ENCODE data around the gene DPYSL4.
"Not testable (repeated sequence)": the region's sequence is repeated elsewhere in the genome, so short reads cannot be mapped to it uniquely, and the experiment has no call there.

The DPYSL4 gene

DNA sequence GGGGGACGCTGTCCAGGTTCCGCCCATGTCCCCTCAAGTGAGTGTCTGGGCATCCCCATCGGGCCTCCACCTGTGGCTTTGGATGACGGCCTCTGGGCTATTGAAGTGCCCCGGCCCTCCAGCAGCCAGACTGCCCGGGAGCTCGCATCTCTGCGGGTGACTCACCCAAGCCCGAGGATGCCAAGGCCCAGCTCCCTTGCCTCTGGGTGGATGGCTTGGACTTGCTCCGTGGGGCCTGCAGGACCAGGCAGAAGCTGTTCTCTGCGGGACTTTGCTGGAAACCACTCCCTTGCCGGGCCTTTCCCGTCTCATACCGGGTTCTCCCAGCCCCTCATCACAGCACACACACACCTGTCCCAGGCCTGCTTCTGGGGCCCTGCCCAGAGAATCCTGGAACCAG, 22.4 kb downstream of the DPYSL4 start:
- no peak for DNase-seq

DNA sequence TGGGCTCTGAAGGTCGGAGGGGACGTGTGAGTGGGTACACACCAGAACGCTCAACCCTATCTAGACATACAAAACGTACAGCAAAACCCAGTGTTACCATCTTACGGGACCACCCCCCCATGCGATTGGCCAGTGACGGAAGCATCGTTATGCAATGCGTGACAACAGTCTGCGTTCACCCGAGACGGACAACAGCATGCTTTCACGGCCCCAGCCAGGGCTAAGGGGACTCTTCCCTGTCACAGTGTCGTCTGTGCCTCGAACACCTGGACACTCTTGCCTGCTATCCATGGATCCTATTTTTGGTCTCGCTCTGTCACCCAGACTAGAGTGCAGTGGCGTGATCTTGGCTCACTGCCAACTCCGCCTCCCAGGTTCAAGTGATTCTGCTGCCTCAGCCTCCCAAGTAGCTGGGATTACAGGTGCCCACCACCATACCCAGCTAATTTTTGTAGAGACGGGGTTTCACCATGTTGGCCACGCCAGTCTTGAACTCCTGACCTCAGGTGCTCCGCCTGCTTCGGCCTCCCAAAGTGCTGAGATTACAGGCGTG, 23.3 kb downstream of the DPYSL4 start:
- DNase-seq, result no peak

- DNase-seq, result no peak
These were observed 24.0 kb downstream of the DPYSL4 start for GRCh38 chr10:132210766-132211165.

DNA sequence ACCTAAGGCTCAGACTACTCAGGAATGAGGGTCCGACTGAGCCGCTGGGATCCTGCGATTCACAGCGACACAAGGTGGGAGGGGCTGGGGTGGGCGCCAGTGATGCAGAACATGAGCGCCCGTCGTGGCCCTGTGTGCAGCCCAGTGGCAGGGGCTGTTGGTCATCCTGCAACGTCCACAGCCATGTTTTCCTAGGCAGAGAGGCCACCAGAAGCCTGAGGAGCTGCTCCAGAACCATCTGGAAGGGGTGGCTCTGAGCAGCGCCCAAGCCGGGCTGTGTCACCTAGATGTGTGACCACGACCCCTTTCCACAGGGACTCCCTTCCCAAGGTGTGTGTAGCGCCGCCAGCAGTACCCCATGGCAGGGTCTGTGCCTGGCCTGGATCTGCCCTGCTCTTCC, 24.5 kb downstream of the DPYSL4 start:
- DNase-seq, result no peak

GRCh38 chr10:132212816-132213215, 26.1 kb downstream of the DPYSL4 start:
- DNase-seq, result no peak

DNA sequence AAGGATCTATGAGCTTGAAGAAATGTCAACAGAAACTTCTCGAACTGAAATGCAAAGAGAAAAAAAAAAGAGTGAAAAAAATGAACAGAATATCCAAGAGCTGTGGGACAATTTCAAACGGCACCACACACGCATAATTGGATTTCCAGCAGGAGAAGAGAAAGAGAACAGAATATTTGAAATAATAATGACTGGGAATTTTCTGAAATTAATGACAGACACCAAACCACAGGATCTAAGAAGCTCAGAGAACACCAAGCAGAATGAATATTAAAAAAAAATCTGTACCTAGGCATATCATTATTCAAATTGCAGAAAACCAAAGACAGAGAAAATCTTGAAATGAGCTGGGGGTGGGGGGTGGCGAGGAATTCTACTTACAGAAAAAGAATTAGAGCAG, 27.2 kb downstream of the DPYSL4 start:
- DNase-seq, result no peak

DNA sequence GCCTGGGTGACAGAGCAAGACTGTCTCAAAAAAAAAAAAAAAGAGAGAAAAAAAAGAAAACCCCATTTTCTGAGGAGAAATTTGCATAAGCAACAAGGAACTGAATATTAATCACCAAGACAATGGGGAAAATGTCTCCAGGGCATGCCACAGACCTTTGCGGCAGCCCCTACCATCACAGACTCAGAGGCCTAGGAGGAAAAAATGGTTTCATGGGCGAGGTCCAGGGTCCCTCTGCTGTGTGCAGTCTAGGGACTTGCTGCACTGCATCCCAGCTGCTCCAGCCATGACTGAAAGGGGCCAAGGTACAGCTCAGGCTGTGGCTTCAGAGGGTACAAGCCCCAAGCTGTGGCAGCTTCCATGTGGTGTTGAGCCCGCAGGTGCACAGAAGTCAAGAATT, 29.7 kb downstream of the DPYSL4 start:
- DNase-seq, result not testable (repeated sequence)

DNA sequence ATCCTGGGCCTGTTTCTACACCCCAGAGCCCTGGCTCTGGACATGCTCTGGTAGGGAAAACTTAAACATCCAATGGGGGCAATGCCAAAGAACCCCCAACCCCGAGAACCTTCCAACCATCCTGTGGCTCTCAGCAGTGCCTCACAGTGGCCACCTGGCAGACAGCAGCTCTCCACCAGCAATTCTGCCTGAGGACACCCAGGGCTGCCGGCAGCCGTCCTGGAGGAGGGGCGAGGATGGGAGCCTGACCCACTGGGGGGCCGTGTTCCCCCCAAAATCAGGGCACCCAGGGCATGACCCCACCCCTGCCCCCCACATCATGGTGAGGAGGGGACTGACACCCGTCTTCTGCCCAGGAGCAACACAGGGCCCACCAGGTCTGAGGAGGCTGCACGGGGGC, 32.7 kb downstream of the DPYSL4 start:
- DNase-seq, result no peak

- DNase-seq, result no peak
These were observed 33.3 kb downstream of the DPYSL4 start for GRCh38 chr10:132220061-132220460.

DNA sequence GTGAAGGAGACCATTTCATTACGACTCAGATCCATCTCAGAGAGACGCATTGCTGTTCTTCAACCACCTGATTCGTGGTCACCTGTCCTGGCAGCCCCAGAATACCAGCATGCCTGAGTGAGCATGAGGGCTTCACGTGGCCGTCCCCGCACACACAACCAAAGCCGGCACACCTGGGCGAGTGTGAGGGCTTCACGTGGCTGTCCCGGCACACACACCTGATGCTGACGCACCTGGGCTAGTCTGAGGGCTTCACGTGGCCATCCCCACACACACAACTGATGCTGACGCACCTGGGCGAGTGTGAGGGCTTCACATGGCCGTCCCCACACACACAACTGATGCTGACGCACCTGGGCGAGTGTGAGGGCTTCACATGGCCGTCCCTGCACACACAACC, 34.2 kb downstream of the DPYSL4 start:
- DNase-seq, result not testable (repeated sequence)

DNA sequence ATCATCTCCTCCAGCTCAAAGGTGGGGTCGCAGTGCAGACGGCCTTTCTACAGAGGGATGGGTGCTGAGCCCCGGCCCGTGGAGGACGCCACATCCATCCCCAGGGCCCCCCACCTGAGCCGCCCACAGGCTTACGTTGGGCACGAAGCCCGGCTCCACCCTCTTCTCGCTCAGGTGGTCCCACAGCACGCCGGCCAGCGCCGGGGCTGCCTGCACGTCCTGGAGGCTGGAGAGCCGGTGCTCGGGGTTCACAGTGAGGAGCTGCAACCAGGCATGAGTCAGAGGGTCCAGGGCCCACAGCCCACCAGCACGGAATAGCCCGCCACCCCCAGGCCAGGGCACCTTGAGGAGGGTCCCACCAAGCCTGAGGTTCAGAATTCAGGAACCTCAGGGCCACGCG, 36.0 kb downstream of the DPYSL4 start:
- no peak for DNase-seq

GRCh38 chr10:132223156-132223590, 36.4 kb downstream of the DPYSL4 start:
- DNase-seq, result peak; percentile 62

DNA sequence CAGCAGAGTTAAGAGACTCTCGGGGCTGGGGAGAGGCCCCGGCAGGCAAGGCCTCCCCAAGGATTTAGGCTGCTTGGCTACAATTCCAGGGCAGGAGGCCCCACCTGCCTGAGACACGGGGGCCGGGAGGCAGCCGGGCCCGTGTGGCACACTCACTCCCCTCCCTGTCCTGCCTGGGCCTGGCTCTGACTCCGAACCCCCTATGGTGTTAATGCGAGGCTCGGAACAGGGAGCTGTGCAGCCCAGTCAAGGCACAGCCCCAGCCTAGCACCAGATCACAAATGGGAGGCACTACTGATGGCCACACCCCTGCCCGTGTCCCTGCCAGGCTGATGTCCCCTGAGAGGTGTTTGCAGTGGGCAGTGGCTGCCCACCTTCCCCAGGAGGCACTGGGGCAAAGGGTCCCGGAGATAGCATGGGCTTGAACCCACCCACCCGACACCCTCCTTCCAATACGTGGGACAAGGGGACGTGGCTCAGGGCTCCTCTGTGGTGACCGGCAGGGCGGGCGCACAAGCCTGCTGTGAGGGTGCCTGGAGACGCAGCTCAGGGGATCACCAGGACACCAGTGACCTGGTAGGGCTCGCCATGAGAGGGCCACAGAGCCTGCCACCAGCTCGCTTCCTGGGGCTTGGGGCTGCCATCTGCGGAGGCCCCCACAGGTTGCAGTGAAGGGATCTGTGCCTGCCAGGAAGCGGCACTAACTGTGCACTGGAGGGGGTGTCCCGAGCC, 37.0 kb downstream of the DPYSL4 start:
- DNase-seq, result no peak

DNA sequence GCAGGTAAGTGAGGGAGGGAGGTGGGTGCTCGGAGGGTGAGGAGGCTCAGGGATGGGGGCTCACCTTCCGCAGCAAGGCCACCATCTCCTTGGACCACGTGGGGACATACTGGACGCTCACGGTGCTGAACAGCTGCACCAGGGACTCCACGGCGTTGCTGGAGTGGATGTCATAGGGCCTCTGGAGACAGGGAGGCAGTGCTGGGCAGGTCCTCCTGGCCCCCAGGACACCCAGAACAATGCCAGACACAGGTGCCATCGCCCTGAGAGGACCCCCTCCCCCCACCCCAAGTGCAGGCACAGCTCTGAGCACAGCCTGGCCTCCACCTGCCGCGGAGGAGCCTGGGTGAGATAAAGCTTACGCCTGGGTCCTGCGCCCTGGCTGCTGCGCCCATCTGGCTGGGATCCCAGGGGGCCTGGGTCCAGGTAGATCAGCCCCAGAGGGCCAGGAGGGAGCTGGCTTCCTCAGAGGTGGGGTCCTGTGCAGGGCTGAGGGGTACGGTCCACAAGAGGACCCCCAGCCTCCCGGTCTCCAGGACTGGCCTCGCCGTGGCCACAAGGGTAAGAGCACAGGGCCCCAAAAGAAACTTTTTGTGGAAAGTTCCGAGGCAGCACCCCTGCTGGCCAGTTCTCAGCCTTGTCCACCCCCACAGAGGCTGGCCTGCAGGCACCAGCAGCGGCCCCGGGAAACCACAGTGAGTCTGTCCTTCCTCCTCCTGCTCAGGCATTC, 37.8 kb downstream of the DPYSL4 start:
- DNase-seq, result no peak

DNA sequence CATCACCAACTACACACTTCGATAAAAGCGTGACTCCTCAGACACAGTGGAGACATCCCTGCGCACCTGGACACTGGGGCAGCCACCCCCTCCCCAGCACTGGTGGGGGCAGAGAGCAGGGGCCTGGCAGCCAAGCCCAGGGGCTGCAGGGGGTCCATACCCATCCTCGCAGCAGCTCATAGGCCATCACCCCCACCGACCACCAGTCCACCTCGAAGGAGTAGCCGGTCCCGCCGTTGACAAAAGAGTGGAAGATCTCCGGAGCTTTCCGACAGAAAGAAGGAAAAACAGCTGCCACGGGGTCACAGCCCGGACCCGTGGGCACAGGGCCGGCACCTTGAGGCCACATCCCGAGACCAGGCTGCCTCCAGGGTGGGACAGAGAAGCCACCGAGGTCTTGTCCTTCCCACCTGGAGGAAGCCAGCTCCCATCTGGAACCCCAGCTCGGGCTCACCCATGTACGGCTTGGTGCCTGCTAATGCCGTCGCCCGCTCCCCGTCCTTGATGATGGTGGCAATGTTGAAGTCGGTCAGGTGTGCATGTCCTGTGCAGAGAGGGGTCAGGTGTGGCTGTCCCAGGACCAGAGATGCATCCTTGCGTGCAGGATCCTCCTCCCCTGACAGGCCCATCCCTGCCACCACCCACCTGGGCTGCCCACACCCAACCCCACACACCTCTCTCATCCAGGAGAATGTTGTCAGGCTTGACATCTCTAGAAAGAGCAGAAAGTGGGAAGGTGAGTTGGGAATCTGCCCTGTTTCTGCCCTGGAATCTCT, 38.5 kb downstream of the DPYSL4 start:
- DNase-seq, result no peak

DNA sequence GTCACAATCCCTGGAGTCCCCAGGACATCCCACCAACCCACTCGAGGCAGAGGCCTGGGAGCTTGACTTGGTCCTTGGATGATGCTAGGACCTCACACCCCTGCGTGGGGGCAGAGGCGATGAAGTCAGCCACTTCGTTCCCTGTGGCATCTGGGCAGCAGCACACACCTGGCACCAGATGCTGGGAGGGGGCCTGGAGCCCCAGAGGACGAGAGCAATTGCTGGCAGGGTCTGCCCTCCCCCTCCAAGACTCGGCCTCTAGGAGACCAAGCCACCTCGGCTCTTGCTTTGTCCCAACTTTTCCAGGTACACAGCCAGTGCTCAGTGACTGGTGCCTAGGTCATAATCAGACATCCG, 39.1 kb downstream of the DPYSL4 start:
- DNase-seq, result no peak

- no peak for DNase-seq
These were observed 40.0 kb downstream of the DPYSL4 start for GRCh38 chr10:132226586-132227405.

DNA sequence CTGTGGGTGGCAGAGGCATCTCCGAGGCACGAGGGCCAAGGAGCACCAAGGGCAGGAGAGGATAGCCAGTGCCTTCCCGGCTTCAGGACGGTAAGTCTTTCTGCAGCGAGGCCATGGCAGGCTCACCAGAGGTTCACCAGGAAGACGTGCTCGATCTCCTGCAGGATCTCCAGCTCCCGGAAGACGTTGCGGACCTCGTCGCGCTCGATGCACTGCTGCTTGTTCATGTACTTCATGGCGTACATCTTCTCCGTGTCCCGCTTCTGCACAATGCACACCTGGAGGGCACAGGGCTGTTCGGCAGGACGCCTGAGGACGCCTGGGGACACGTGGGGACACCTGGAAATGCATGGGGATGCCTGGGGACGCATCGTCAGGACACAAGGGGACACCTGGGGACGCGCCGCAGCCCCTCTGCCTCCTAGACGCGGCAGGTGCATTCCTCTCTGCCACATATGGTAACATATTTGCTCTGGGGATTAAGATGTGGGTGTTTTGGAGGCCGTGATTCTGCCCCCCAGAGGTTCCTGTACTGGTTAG, 41.2 kb downstream of the DPYSL4 start:
- no peak for DNase-seq

GRCh38 chr10:132228616-132229015, 41.9 kb downstream of the DPYSL4 start:
- no peak for DNase-seq

GRCh38 chr10:132229096-132229495, 42.3 kb downstream of the DPYSL4 start:
- DNase-seq, result no peak

DNA sequence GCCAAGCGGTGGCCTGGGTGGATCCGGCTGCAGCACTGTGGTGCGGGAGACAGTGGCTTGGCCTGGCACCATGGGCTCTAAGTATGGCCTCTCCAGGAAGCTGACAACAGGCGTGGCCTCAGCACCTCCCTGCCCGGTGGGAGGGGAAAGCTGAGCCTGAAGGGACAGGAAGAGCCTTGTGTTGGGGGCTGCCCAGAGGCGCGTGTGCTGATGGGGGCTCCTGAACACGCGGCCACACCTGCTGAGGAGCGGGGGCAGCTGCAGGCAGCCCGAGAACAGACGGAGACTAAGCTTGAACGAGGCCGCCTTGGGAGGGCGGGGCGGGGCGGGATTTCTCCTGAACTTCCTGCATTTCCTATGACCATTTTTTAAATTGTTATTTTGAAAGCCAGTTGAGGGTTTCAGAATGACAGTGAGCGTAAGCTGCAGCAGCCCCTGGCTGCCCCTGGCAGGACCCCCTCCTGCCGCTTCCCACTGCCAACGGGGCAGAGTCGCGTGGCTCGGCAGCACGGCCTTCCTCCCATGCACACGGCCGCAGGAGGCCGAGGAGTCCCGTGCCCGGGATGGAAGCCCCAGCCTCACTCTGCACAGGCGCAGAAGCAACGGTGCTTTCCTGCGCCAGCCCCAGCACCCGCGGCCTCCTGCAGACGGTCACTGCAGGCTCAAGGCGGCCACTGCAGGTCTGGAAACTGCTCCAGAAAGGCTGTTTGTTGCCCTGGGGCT, 43.2 kb downstream of the DPYSL4 start:
- no peak for DNase-seq

Data from activated T-cell treated with anti-CD3 and anti-CD28 coated beads, Interleukin-2, amount 50 U/mL, for 1 hour (primary cell).